Globus pallidus (tissue), 1 donor: Measurements from ENCODE around the gene ALDH1B1.
"Not testable (repeated sequence)": the region's sequence is repeated elsewhere in the genome, so short reads cannot be mapped to it uniquely, and the experiment has no call there.

Experiments used
- DNase-seq: peaks from one replicate; pipeline ENCODE4 v3.0.0-alpha.2; 2015; ENCODE audit warnings: low spot score

Gene ALDH1B1

DNA sequence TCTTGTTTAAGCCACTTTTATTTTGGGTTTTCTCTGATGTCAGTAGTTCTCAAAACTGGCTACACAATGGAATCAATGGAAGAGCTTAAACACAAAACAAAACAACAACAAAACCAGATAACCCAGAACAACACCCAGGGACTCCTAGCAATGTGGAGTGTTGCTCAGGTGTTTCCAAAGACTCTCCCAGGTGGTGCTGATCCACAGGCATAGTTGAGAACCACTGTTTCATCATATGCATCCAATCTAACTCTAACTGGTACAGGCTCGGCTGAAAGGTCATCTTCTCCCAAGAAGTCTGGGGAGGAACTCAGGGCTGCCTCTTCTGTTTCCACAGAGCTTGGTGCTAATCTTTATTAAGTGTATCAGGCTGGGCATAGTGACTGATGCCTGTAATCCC lies 5.4 kb upstream of the ALDH1B1 start:
- no peak for DNase-seq

GRCh38 chr9:38387751-38388150 lies 4.8 kb upstream of the ALDH1B1 start:
- no peak for DNase-seq

DNA sequence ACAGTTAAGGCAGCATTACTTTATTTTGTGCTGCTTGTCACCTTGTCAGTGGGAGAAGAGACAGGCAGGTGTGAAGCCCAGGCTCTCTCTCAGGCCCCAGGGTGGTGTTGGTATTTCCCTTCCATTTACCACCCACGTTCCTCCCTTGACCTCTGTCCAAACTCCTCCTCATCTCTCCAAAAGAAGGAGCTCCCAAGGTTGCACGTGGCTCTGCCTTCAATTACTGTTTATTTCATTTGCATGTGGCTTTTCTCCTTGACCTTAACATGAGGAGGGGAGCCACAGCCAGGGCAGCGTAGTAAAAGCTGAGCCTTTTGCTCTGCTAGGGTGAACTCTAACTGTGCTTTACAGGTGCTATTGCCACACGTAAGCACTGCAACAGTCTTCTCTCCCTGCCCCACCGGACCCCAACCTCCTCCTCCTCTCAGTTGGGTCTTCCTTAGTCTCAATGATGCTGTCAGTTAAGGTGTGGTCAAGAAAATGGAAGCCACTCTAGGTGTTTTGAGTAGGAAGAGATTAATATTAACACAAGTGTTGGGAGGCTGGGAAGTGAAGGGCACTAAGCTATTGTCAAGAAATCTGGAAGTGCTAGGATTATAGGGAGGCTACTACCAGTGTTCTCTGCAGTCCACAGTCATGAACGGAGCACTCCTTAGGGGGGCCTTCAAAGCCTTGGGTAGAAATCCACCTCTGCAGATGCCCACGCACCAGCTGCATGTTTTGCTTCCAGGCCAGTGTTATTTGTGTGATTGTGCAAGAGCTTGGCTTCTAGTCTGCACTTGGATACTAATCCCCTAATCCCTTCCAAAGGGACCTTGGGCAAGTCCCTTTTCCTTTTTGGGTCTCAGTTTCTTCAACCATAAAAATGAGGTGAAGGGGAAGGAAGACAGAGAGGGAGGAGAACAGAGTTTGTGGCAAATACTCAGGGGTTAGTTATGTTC lies 3.9 kb upstream of the ALDH1B1 start:
- DNase-seq, result no peak

DNA sequence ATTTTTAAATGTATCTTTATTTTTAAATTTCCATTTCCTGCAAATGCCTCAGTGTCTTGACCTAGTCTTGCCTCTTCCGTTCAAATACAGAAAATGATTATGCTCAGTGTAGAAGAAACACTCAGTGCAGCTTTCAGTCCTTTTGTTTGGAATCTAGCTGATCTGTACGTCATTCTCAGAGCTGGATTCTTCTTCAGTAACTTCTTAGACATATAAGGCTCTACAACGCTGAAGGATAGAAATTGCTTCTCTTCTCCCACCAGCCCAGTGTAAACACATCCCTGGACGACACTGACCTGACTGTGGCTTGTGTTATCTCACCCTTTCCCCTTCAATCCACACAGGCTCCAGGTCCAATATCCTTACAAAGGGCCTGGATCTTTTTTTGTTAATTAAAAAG lies 3.2 kb upstream of the ALDH1B1 start:
- DNase-seq, result no peak

DNA sequence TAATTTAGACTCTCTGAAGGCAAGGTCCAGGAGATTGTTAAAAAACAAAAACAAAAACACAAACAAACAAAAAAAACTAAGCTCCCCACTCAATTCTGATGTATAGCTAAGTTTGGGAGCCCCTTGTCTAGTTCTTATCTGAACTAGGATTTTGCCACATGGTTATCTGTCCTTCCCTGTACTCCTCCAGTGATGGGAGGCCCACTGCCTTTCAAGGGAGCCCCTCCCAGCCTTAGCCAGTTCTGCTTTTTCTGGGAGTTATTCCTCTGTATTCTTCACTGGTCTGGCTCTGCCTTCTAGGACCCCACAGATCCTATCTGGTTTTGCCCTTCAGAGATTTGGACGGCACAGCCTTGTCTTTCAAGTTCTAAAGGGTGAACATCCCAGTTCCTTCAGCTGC lies 2.1 kb upstream of the ALDH1B1 start:
- no peak for DNase-seq

DNA sequence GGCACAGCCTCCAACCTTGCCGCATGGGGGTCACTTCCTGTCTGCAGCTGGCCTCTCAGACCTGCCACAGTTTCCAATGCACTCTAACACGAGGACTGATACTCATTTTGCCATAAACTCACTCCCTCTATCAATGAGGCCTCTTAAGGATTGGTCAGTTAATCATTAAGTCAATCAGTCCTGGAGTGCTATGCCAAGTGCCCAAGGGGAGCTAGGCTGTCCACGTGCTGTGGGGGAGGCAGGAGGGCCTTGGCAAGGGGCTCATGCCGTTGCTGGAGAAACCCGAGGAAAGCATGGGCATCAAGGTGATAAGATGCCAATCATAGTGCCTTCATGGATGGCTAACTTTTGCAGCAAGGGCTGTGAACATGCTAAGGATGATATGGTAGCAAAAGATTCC lies 1.7 kb upstream of the ALDH1B1 start:
- no peak for DNase-seq

- DNase-seq, result no peak
Measured at GRCh38 chr9:38391278-38392118, 1.0 kb upstream of the ALDH1B1 start.

DNA sequence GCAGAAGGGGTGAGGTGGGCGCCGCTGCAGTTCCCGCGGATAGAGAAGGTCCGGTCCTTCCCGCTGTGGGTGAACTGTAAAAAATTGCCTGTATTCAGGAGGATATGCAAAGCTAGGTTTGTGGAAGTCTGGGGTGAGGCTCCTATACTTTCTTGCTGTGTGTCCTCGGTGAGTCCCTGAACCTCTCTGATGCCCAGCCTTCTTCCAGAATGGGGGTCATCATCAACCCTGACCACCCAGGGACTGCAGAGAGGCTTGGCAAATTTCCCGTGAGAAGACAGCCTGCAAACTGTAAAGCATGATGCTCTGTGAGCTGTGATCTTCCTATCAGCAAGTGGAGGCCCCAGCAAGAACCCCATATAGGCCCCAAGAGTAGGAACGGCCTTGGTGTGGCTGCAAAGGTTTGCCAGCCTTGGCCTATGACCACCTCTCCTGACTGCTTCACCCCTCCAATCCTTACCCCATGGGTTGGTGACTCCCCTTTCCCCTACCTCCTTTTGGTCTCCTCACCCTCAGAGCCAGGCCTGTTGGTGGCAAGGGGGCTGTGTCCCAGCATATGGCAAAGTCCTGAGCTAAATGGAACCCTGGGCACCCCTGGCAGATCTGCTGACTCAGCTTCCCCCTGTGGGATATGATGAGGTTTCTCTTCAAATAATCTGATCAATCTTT lies 760 bp downstream of the ALDH1B1 start:
- no peak for DNase-seq

DNA sequence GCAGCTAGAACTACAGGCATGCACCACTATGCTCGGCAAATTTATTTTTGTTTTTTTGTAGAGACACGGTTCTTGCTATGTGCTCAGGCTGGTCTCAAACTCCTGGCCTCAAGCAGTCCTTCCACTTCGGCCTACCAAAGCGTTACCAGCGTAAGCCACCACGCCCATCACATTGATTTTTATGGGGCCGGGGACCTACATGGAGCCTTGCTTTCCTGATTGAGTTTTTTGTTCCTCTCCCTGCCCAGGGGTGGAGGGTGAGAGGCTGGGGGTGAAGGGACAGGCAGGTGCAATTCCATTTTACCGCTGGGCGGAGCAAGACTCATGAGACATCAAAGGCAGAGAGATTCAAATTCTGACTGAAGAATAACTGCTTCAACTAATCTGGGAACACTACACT lies 1.9 kb downstream of the ALDH1B1 start:
- DNase-seq, result no peak

GRCh38 chr9:38395653-38396370 lies 3.3 kb downstream of the ALDH1B1 start:
- DNase-seq, result no peak

DNA sequence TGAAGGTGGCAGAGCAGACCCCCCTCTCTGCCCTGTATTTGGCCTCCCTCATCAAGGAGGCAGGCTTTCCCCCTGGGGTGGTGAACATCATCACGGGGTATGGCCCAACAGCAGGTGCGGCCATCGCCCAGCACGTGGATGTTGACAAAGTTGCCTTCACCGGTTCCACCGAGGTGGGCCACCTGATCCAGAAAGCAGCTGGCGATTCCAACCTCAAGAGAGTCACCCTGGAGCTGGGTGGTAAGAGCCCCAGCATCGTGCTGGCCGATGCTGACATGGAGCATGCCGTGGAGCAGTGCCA lies 3.8 kb downstream of the ALDH1B1 start:
- DNase-seq, result no peak

- not testable (repeated sequence) for DNase-seq
Measured at GRCh38 chr9:38399191-38399590, 6.7 kb downstream of the ALDH1B1 start.

GRCh38 chr9:38401994-38402393 lies 9.5 kb downstream of the ALDH1B1 start:
- no peak for DNase-seq

GRCh38 chr9:38404314-38404713 lies 11.8 kb downstream of the ALDH1B1 start:
- no peak for DNase-seq

DNA sequence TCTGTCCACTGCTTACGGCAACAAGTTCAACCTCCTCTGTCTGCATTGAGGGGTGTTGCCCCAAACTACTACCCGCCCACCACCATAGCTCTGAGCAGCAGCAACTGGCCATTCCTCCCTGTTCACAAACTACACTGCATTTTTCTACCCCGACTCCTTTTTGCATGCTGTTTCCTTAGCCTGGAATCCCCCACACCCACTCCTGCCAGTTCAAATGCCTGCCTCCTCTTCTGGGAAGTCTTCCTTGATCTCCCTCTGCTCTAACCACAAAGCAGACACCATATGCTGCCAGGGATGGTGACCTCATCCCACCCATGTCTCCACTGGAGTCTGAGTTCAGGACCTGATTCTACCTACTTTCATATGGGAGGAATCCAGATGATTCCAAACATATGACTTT lies 13.3 kb downstream of the ALDH1B1 start:
- DNase-seq, result no peak

GRCh38 chr9:38406476-38407186 lies 14.1 kb downstream of the ALDH1B1 start:
- no peak for DNase-seq

GRCh38 chr9:38408719-38409118 lies 16.2 kb downstream of the ALDH1B1 start:
- DNase-seq, result no peak

DNA sequence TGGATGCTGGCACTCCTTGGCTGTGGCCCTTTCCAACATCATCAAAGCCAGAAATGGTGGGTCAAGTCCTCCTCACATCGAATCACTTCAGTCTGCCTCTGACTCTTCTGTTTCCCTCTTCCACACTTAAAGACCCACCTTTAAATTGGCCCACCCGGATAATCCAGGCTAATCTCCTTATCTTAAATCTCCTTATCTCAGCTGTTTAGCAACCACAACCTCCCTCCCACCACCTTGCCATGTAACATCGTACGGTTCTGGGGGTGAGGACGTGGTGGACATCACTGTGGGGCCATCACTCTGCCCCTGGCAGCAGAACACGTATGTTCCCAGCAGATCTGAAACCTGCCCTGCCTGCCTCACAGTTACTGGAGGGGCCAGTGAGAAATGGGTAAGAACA lies 20.2 kb downstream of the ALDH1B1 start:
- DNase-seq, result no peak

GRCh38 chr9:38413283-38413682 lies 20.8 kb downstream of the ALDH1B1 start:
- no peak for DNase-seq

DNA sequence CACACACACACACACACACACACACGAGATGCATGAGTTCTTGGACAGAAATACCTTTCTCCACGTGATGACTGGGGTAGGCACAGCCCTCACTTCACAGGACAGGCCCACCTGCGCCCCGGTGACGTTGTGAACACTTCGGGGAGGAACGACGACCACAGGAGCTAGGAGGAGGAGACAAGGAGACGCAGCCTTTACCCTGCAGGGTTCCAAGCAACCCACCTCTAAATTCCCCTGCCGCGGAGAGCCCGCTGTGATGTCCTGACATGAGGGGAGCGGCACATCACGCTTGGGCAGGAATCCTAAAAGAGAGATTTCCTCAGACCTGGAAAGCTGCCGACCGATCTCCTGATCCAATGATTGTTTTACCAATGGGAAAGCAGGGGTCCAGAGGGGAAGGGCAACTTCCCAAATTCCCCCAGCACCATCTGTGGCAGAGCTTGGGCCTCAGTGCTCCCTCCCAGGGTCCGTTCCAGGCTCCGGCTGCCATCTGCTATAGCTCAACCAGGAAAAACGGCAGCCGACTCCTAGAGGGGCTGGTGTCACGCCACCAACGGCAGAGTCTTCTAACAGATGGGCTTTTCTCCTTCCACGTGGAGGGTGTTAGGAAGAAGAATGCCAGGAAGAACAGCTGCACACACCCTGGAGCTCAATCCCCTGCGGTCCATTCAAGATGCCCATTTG lies 21.7 kb downstream of the ALDH1B1 start:
- DNase-seq, result no peak

GRCh38 chr9:38415856-38416255 lies 23.4 kb downstream of the ALDH1B1 start:
- DNase-seq, result no peak
